Fibroblast of lung (primary cell): ENCODE measurements around the gene FAS. TPM values are rescaled to one million over a fixed set of nuclear protein-coding genes. Genes with fewer than 3 reads are reported as not detected.
"Not testable (repeated sequence)": the region's sequence is repeated elsewhere in the genome, so short reads cannot be mapped to it uniquely, and the experiment has no call there.

Source experiments
- DNase-seq, 2 donors: peaks; one replicate each; pipeline versions ENCODE4 v3.0.0 to v3.0.0-alpha.2; 2010; ENCODE audit warnings: low read depth in 2 of 2
- H2AFZ ChIP-seq: 2 replicates; pipeline ENCODE4 v1.5.1; 2012; ENCODE audit warnings: low read length, control low read depth, inconsistent platforms
- H3K27ac ChIP-seq: 2 replicates; pipeline ENCODE4 v1.5.1; 2011; ENCODE audit warnings: low read length, control low read depth; ENCODE audit not compliant: insufficient read depth
- H3K27me3 ChIP-seq: 2 replicates; pipeline ENCODE4 v1.5.1; 2011; ENCODE audit warnings: mild to moderate bottlenecking, low read length; ENCODE audit not compliant: control insufficient read depth, insufficient read depth
- H3K36me3 ChIP-seq: 2 replicates; pipeline ENCODE4 v1.5.1; 2011; ENCODE audit warnings: low read length; ENCODE audit not compliant: control insufficient read depth, insufficient read depth
- H3K4me1 ChIP-seq: 2 replicates; pipeline ENCODE4 v1.5.1; 2011; ENCODE audit warnings: low read length; ENCODE audit not compliant: control insufficient read depth, insufficient read depth; ENCODE audit errors: extremely low read depth
- H3K4me2 ChIP-seq: 2 replicates; pipeline ENCODE4 v1.5.1; 2011; ENCODE audit warnings: low read length, control low read depth; ENCODE audit not compliant: insufficient read depth; ENCODE audit errors: extremely low read depth
- H3K4me3 ChIP-seq, 4 experiments: fragments of 200-600 bp in 1 of 4; sonication (generic) in 1 of 4; replicated peaks in 1 of 4; 2 replicates each; pipeline ENCODE4 v1.5.1; 2011 to 2016; ENCODE audit warnings: low read length in 4 of 4, low read depth in 3 of 4, mild to moderate bottlenecking in 3 of 4, control low read depth in 2 of 4, inconsistent platforms in 1 of 4, mixed read lengths in 1 of 4; ENCODE audit not compliant: insufficient read depth in 1 of 4; ENCODE audit errors: control extremely low read depth in 1 of 4
- H3K79me2 ChIP-seq: 2 replicates; pipeline ENCODE4 v1.5.1; 2012; ENCODE audit warnings: mild to moderate bottlenecking, low read length, inconsistent platforms; ENCODE audit not compliant: control insufficient read depth, insufficient read depth
- H3K9ac ChIP-seq: 2 replicates; pipeline ENCODE4 v1.5.1; 2011; ENCODE audit warnings: mild to moderate bottlenecking, low read length, control low read depth; ENCODE audit not compliant: insufficient read depth
- H3K9me3 ChIP-seq: 2 replicates; pipeline ENCODE4 v1.5.1; 2012; ENCODE audit warnings: low read depth, low read length; ENCODE audit not compliant: control insufficient read depth, insufficient read depth
- H4K20me1 ChIP-seq: 2 replicates; pipeline ENCODE4 v1.5.1; 2011; ENCODE audit warnings: low read length; ENCODE audit not compliant: control insufficient read depth, insufficient read depth; ENCODE audit errors: extremely low read depth
- CTCF ChIP-seq, 2 donors: IDR thresholded peaks in 1 of 2; conservative IDR thresholded peaks in 1 of 2; 1 replicate in 1 of 2; 2 replicates in 1 of 2; pipeline ENCODE4 v1.5.1; 2011 to 2012; ENCODE audit warnings: low read length in 2 of 2, control low read depth in 1 of 2, inconsistent platforms in 1 of 2, low read depth in 1 of 2, mild to moderate bottlenecking in 1 of 2
- EZH2 ChIP-seq: IDR thresholded peaks from 2 replicates; pipeline ENCODE4 v1.5.1; 2012; ENCODE audit warnings: low read length, control low read depth, mild to moderate bottlenecking; ENCODE audit errors: missing control alignments
- polyA plus RNA-seq, 2 donors: library from polyadenylated mRNA; depleted of rRNA in 1 of 2; stranded (reverse) in 1 of 2; unstranded in 1 of 2; fragments of >200 nt; gene quantifications; 2 replicates each; pipeline ENCODE4 v1.2.1, GENCODE V29; 2011 to 2012; ENCODE audit warnings: missing spikeins in 1 of 2
- total RNA-seq: library from RNA; depleted of rRNA; stranded (reverse); fragments of >200 nt; gene quantifications from 2 replicates; pipeline ENCODE4 v1.2.1, GENCODE V29; 2014

FAS gene
- total and polyA plus RNA-seq, 2 donors (not counting 1 experiment from before 2014, with no cell fraction given), result 77.8 to 124 TPM

GRCh38 chr10:89003344-89003743 lies 12.7 kb downstream of the FAS start:
- Histone ChIP-seq H3K9ac (no peak overlapping the region), H3K79me2 (peaks cover 36% of the 10 kb centered on the region), H3K4me2 (no peak overlapping the region), H4K20me1 (no peaks in the 10 kb centered on the region), H3K27ac (no peak overlapping the region), H3K36me3 (peaks cover 5% of the 10 kb centered on the region), H3K4me3 (no peak overlapping the region), H3K27me3 (no peaks in the 10 kb centered on the region), H3K9me3 (no peaks in the 10 kb centered on the region), H2AFZ (no peak overlapping the region), H3K4me1 (peaks cover 10% of the 10 kb centered on the region)
- TF ChIP-seq EZH2 (no peak), CTCF (conservative IDR thresholded peaks at IDR 0.05 in 1 of 2, IDR thresholded peaks at IDR 0.05 in 1 of 2; ENCODE audit: low read depth in 1 of 2, low read length in 2 of 2) (no peak)
- no peak for DNase-seq

- Histone ChIP-seq H3K79me2 (peaks cover 7% of the 10 kb centered on the region), H3K9ac (no peak overlapping the region), H3K4me1 (peaks cover 3% of the 10 kb centered on the region), H4K20me1 (no peaks in the 10 kb centered on the region), H3K4me2 (no peak overlapping the region), H3K36me3 (peaks cover 10% of the 10 kb centered on the region), H3K27ac (no peak overlapping the region), H3K9me3 (no peaks in the 10 kb centered on the region), H3K27me3 (no peaks in the 10 kb centered on the region), H3K4me3 (no peak overlapping the region), H2AFZ (no peak overlapping the region)
- no peak for DNase-seq
- no peak for TF ChIP-seq CTCF (conservative IDR thresholded peaks at IDR 0.05 in 1 of 2, IDR thresholded peaks at IDR 0.05 in 1 of 2; ENCODE audit: low read depth in 1 of 2, low read length in 2 of 2)
- TF ChIP-seq EZH2, result no peak
Measured at GRCh38 chr10:89007129-89007893, 16.7 kb downstream of the FAS start.

- H3K27me3 ChIP-seq, DNase-seq, H3K4me2 ChIP-seq, H3K27ac ChIP-seq, H3K9ac ChIP-seq, H3K4me1 ChIP-seq, H3K4me3 ChIP-seq, H3K9me3 ChIP-seq, H3K79me2 ChIP-seq, H3K36me3 ChIP-seq, H2AFZ ChIP-seq, H4K20me1 ChIP-seq: not testable (repeated sequence)
Measured at GRCh38 chr10:89018700-89019346, 28.2 kb downstream of the FAS start.
